Fibroblast of the aortic adventitia (primary cell): ENCODE measurements around the gene BMPR1A. TPM values are rescaled to one million over a fixed set of nuclear protein-coding genes. Genes with fewer than 3 reads are reported as not detected.
"Not testable (repeated sequence)": the region's sequence is repeated elsewhere in the genome, so short reads cannot be mapped to it uniquely, and the experiment has no call there.

Source experiments
- DNase-seq: peaks from one replicate; pipeline ENCODE4 v3.0.0-alpha.2; 2010; ENCODE audit warnings: low read depth
- H3K4me3 ChIP-seq: 2 replicates; pipeline ENCODE4 v1.5.1; 2011; ENCODE audit warnings: low read depth, mild to moderate bottlenecking, control low read depth, low read length, moderate library complexity
- CTCF ChIP-seq: IDR thresholded peaks from 2 replicates; pipeline ENCODE4 v1.5.1; 2011; ENCODE audit warnings: mild to moderate bottlenecking, low read length, control low read depth, inconsistent platforms; ENCODE audit not compliant: insufficient read depth
- total RNA-seq: library from RNA; depleted of rRNA; stranded (reverse); fragments of >200 nt; gene quantifications from 2 replicates; pipeline ENCODE4 v1.2.3, GENCODE V29; 2012; ENCODE audit warnings: low replicate concordance

BMPR1A gene
- total RNA-seq, 1 donor: 74.7 TPM

- TF ChIP-seq CTCF: no peak
- no peak overlapping the region for H3K4me3 ChIP-seq
- DNase-seq: no peak
Measured at GRCh38 chr10:86848747-86849146, 92.3 kb downstream of the BMPR1A start.

GRCh38 chr10:86849181-86849894, 92.9 kb downstream of the BMPR1A start:
- peak; percentile 39 for DNase-seq
- H3K4me3 ChIP-seq: no peak overlapping the region
- no peak for TF ChIP-seq CTCF

- no peak overlapping the region for H3K4me3 ChIP-seq
- no peak for TF ChIP-seq CTCF
- no peak for DNase-seq
Measured at GRCh38 chr10:86850481-86850880, 94.1 kb downstream of the BMPR1A start.

- peak; percentile 61 for DNase-seq
- no peak overlapping the region for H3K4me3 ChIP-seq
- no peak for TF ChIP-seq CTCF
Measured at GRCh38 chr10:86851328-86852207, 95.1 kb downstream of the BMPR1A start.

GRCh38 chr10:86853582-86853981, 97.2 kb downstream of the BMPR1A start:
- DNase-seq, H3K4me3 ChIP-seq: not testable (repeated sequence)

- no peak overlapping the region for H3K4me3 ChIP-seq
- no peak for TF ChIP-seq CTCF
- DNase-seq: no peak
Measured at GRCh38 chr10:86855513-86855912, 99.1 kb downstream of the BMPR1A start.

GRCh38 chr10:86856156-86856555, 99.7 kb downstream of the BMPR1A start:
- TF ChIP-seq CTCF: no peak
- no peak for DNase-seq
- H3K4me3 ChIP-seq: no peak overlapping the region
